Measurements from ENCODE around the gene HIRIP3.
A peak's percentile ranks its signal among the peaks of the same experiment; 100 is the strongest.
"Not testable (repeated sequence)": the region's sequence is repeated elsewhere in the genome, so short reads cannot be mapped to it uniquely, and the experiment has no call there.

The HIRIP3 gene

GRCh38 chr16:30018731-30019158 lies 23.3 kb upstream of the HIRIP3 start:
- DNase-seq = peak; percentile 72
- no peak overlapping the region for H3K4me3 ChIP-seq (ENCODE audit: low read depth, low read length)
- H3K27me3 ChIP-seq (ENCODE audit: insufficient read depth, low read depth, severe bottlenecking) = no peaks in the 10 kb centered on the region
- H3K27ac ChIP-seq = no peak overlapping the region
- no peaks in the 10 kb centered on the region for H3K9me3 ChIP-seq (ENCODE audit: severe bottlenecking)
- no peak for TF ChIP-seq CTCF (IDR thresholded peaks at IDR 0.05; ENCODE audit: low read depth, low read length)
- peaks cover 5% of the 10 kb centered on the region for H3K36me3 ChIP-seq

GRCh38 chr16:30017937-30018336 lies 22.5 kb upstream of the HIRIP3 start:
- H3K27me3 ChIP-seq (ENCODE audit: insufficient read depth, low read depth, severe bottlenecking); H3K27ac ChIP-seq; H3K4me3 ChIP-seq (ENCODE audit: low read depth, low read length); H3K36me3 ChIP-seq; DNase-seq; H3K9me3 ChIP-seq (ENCODE audit: severe bottlenecking): not testable (repeated sequence)

- Histone ChIP-seq H3K4me3 (ENCODE audit: low read depth, low read length) (no peak overlapping the region), H3K9me3 (ENCODE audit: severe bottlenecking) (no peaks in the 10 kb centered on the region), H3K27ac (no peak overlapping the region), H3K36me3 (no peaks in the 10 kb centered on the region), H3K27me3 (ENCODE audit: insufficient read depth, low read depth, severe bottlenecking) (no peaks in the 10 kb centered on the region)
- TF ChIP-seq CTCF (IDR thresholded peaks at IDR 0.05; ENCODE audit: low read depth, low read length) = no peak
- no peak for DNase-seq
These were observed 21.9 kb upstream of the HIRIP3 start for GRCh38 chr16:30017277-30017656.

- Histone ChIP-seq H3K9me3 (ENCODE audit: severe bottlenecking) (no peaks in the 10 kb centered on the region), H3K27me3 (ENCODE audit: insufficient read depth, low read depth, severe bottlenecking) (no peaks in the 10 kb centered on the region), H3K4me3 (ENCODE audit: low read depth, low read length) (no peak overlapping the region), H3K36me3 (no peaks in the 10 kb centered on the region), H3K27ac (no peak overlapping the region)
- TF ChIP-seq CTCF (IDR thresholded peaks at IDR 0.05; ENCODE audit: low read depth, low read length) = no peak
- no peak for DNase-seq
These were observed 21.3 kb upstream of the HIRIP3 start for GRCh38 chr16:30016555-30017276.

GRCh38 chr16:30015450-30015849 lies 20.0 kb upstream of the HIRIP3 start:
- DNase-seq; H3K27ac ChIP-seq; H3K36me3 ChIP-seq; H3K9me3 ChIP-seq (ENCODE audit: severe bottlenecking); H3K4me3 ChIP-seq (ENCODE audit: low read depth, low read length); H3K27me3 ChIP-seq (ENCODE audit: insufficient read depth, low read depth, severe bottlenecking): not testable (repeated sequence)

GRCh38 chr16:30012598-30012997 lies 17.2 kb upstream of the HIRIP3 start:
- not testable (repeated sequence) for H3K27ac ChIP-seq; H3K4me3 ChIP-seq (ENCODE audit: low read depth, low read length); H3K36me3 ChIP-seq; H3K27me3 ChIP-seq (ENCODE audit: insufficient read depth, low read depth, severe bottlenecking); H3K9me3 ChIP-seq (ENCODE audit: severe bottlenecking); DNase-seq

- H3K27ac ChIP-seq = no peak overlapping the region
- TF ChIP-seq CTCF (IDR thresholded peaks at IDR 0.05; ENCODE audit: low read depth, low read length) = no peak
- no peak for DNase-seq
- peak overlapping the region; percentile 66 for H3K4me3 ChIP-seq (ENCODE audit: low read depth, low read length)
- H3K9me3 ChIP-seq (ENCODE audit: severe bottlenecking) = no peaks in the 10 kb centered on the region
- no peaks in the 10 kb centered on the region for H3K27me3 ChIP-seq (ENCODE audit: insufficient read depth, low read depth, severe bottlenecking)
- no peaks in the 10 kb centered on the region for H3K36me3 ChIP-seq
These were observed 16.5 kb upstream of the HIRIP3 start for GRCh38 chr16:30011714-30012504.
